Measurements from ENCODE around the gene C14orf132. TPM values are rescaled to one million over a fixed set of nuclear protein-coding genes. Genes with fewer than 3 reads are reported as not detected.

The C14orf132 gene
- total RNA-seq, 1 experiment from 2014 or later = 1.3 TPM

- TF ChIP-seq CTCF (IDR thresholded peaks at IDR 0.05; ENCODE audit: unreplicated experiment) = no peak
- peaks cover 28% of the 10 kb centered on the region for H3K27me3 Mint-ChIP-seq (ENCODE audit: unreplicated experiment)
- H3K9me3 Mint-ChIP-seq (ENCODE audit: low read depth, unreplicated experiment) = no peaks in the 10 kb centered on the region
- BruUV-seq (replicated peaks) = no TSS peak
- DNase-seq = no peak
- no peaks in the 10 kb centered on the region for H3K4me1 Mint-ChIP-seq (ENCODE audit: low read depth, unreplicated experiment)
- no peak overlapping the region for H3K27ac Mint-ChIP-seq (ENCODE audit: unreplicated experiment)
- no peak overlapping the region for H3K4me3 Mint-ChIP-seq (ENCODE audit: low read depth, unreplicated experiment)
- CTCF ChIA-PET = interaction anchor here (0.6 kb wide), 1 partner anchor 360 kb away, joined by 3 read pairs; no protein-coding TSS in a partner anchor
- H3K36me3 Mint-ChIP-seq (ENCODE audit: insufficient read depth, unreplicated experiment) = no peaks in the 10 kb centered on the region
- intact Hi-C loops (cut with micrococcal nuclease; ENCODE audit: unreplicated experiment) = loop anchor here (5.0 kb wide), 1 partner anchor 53 kb away; no protein-coding TSS in a partner anchor
Observed at GRCh38 chr14:96050482-96050881, 11.3 kb downstream of the C14orf132 start.

DNA sequence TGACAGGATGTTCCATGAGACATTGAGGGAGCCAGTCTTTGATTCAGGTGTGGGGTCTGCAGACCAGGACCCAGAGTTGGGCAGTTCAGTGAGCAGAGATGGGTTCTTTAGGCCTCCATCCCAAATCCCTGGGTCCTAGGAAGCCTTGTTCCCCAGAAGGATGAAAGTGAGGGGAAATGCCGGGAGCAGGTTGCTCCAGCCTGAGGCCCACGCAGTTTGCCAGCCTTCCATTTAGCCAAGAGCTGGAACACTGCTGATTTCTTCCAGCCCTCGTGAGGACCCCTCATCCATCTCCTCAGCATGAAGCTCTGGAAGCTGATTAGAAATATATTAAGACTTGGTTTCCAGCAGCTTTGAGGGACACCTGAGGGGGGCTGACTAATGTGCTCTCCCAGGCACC is 12.1 kb downstream of the C14orf132 start:
- H3K9me3 Mint-ChIP-seq (ENCODE audit: low read depth, unreplicated experiment) = no peaks in the 10 kb centered on the region
- no peak for TF ChIP-seq CTCF (IDR thresholded peaks at IDR 0.05; ENCODE audit: unreplicated experiment)
- H3K27ac Mint-ChIP-seq (ENCODE audit: unreplicated experiment) = no peak overlapping the region
- H3K4me1 Mint-ChIP-seq (ENCODE audit: low read depth, unreplicated experiment) = no peaks in the 10 kb centered on the region
- H3K4me3 Mint-ChIP-seq (ENCODE audit: low read depth, unreplicated experiment) = no peak overlapping the region
- no peaks in the 10 kb centered on the region for H3K36me3 Mint-ChIP-seq (ENCODE audit: insufficient read depth, unreplicated experiment)
- DNase-seq = no peak
- H3K27me3 Mint-ChIP-seq (ENCODE audit: unreplicated experiment) = peaks cover 36% of the 10 kb centered on the region
- no TSS peak for BruUV-seq (replicated peaks)
- intact Hi-C loops (cut with micrococcal nuclease; ENCODE audit: unreplicated experiment) = loop anchor here (5.0 kb wide), 1 partner anchor 54 kb away; no protein-coding TSS in a partner anchor
- CTCF ChIA-PET = interaction anchor here (1.8 kb wide), 1 partner anchor 53 kb away, joined by 5 read pairs; no protein-coding TSS in a partner anchor

DNA sequence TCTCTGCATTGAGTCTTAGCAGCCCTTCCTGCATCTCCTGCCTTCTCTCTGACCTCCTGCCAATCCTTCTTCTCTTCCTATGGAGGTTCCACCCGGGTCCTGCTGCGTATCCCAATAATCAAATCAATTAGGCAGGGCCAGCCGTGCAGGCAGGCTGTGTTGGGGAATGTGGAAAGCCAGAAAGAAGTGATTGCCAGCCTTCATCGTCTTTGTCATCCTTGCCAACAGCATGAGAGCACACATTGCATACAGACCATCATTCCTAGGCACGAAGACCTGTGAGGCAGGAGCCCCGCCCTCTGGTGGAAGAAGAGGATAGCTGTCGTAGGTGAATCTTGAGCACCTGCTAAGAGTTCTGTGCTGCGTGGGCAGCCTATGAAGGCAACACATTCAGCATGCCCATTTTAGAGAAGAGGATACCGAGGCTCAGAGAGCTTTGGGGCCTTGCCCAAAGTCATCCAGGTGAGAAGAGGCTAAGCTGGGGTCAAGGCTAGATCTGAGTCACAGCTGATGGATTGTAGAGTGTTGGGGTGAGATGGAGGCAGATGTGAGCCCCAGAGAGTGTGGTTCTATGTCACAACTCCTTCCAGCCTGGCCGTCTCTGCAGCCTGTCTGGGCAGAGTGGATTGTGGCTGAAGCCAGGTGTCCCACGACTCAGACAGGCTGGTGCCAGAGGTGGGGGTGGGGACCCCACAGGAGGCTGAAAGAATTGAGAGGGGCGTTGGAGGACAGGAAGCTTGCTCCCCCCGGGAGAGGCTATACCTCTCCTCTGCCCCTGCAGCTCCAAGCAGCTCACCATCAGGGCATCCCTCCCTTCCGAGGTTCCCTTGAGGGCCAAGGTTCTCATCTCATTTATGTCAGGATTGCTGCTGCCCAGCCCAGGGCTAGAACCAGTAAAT is 12.7 kb downstream of the C14orf132 start:
- DNase-seq = peak; percentile 23
- H3K27ac Mint-ChIP-seq (ENCODE audit: unreplicated experiment) = no peak overlapping the region
- BruUV-seq (replicated peaks) = no TSS peak
- intact Hi-C loops (cut with micrococcal nuclease; ENCODE audit: unreplicated experiment) = loop anchor here (5.0 kb wide), 1 partner anchor 55 kb away; no protein-coding TSS in a partner anchor
- no peaks in the 10 kb centered on the region for H3K4me1 Mint-ChIP-seq (ENCODE audit: low read depth, unreplicated experiment)
- peak; percentile 48 for TF ChIP-seq CTCF (IDR thresholded peaks at IDR 0.05; ENCODE audit: unreplicated experiment)
- CTCF ChIA-PET = interaction anchor here (0.6 to 1.8 kb wide), 2 partner anchors 8 to 54 kb away, joined by 3 to 5 read pairs; no protein-coding TSS in a partner anchor
- peaks cover 37% of the 10 kb centered on the region for H3K27me3 Mint-ChIP-seq (ENCODE audit: unreplicated experiment)
- no peaks in the 10 kb centered on the region for H3K36me3 Mint-ChIP-seq (ENCODE audit: insufficient read depth, unreplicated experiment)
- H3K9me3 Mint-ChIP-seq (ENCODE audit: low read depth, unreplicated experiment) = no peaks in the 10 kb centered on the region
- no peak overlapping the region for H3K4me3 Mint-ChIP-seq (ENCODE audit: low read depth, unreplicated experiment)

- Mint-ChIP-seq H3K4me3 (ENCODE audit: low read depth, unreplicated experiment) (no peak overlapping the region), H3K27me3 (ENCODE audit: unreplicated experiment) (peaks cover 37% of the 10 kb centered on the region), H3K9me3 (ENCODE audit: low read depth, unreplicated experiment) (no peaks in the 10 kb centered on the region), H3K4me1 (ENCODE audit: low read depth, unreplicated experiment) (no peaks in the 10 kb centered on the region), H3K27ac (ENCODE audit: unreplicated experiment) (no peak overlapping the region), H3K36me3 (ENCODE audit: insufficient read depth, unreplicated experiment) (no peaks in the 10 kb centered on the region)
- CTCF ChIA-PET = interaction anchor here (1.8 kb wide), 1 partner anchor 55 kb away, joined by 5 read pairs; no protein-coding TSS in a partner anchor
- TF ChIP-seq CTCF (IDR thresholded peaks at IDR 0.05; ENCODE audit: unreplicated experiment) = no peak
- intact Hi-C loops (cut with micrococcal nuclease; ENCODE audit: unreplicated experiment) = loop anchor here (5.0 kb wide), 1 partner anchor 55 kb away; no protein-coding TSS in a partner anchor
- no peak for DNase-seq
- BruUV-seq (replicated peaks) = no TSS peak
Observed at GRCh38 chr14:96052541-96053247, 13.5 kb downstream of the C14orf132 start.
